Ovary (tissue), 3 donors: ENCODE results near the gene ARL2.

Experiments
- CTCF ChIP-seq, 3 donors: fragments of 450-650 bp in 2 of 3; fragments of 200-600 bp in 1 of 3; IDR thresholded peaks; one replicate each; pipeline versions ENCODE4 v1.5.1 to v1.8.0; 2016 to 2022; ENCODE audit warnings: antibody characterized with exemption in 3 of 3, mild to moderate bottlenecking in 1 of 3
- POLR2A ChIP-seq: fragments of 450-650 bp; IDR thresholded peaks from one replicate; pipeline ENCODE4 v1.6.1; 2017; ENCODE audit warnings: antibody characterized with exemption, mild to moderate bottlenecking, moderate library complexity
- donor health status: DM: no; HTN: no; CAD: no.

GRCh38 chr11:65014726-65015227, 817 bp downstream of the ARL2 start:
- TF ChIP-seq CTCF (IDR thresholded peaks at IDR 0.05) (no peak), POLR2A (no peak)
